Measurements from ENCODE around the gene IPCEF1.
"Not testable (repeated sequence)": the region's sequence is repeated elsewhere in the genome, so short reads cannot be mapped to it uniquely, and the experiment has no call there.

The IPCEF1 gene

GRCh38 chr6:154213782-154214181 lies 142.8 kb downstream of the IPCEF1 start:
- no peak for DNase-seq

GRCh38 chr6:154210678-154211077 lies 145.9 kb downstream of the IPCEF1 start:
- DNase-seq, result no peak

GRCh38 chr6:154209555-154209954 lies 147.0 kb downstream of the IPCEF1 start:
- DNase-seq, result no peak

- DNase-seq, result no peak
Measured at GRCh38 chr6:154206996-154207395, 149.6 kb downstream of the IPCEF1 start.

GRCh38 chr6:154206141-154206540 lies 150.5 kb downstream of the IPCEF1 start:
- DNase-seq, result no peak

GRCh38 chr6:154202958-154203357 lies 153.6 kb downstream of the IPCEF1 start:
- no peak for DNase-seq

- no peak for DNase-seq
Measured at GRCh38 chr6:154202339-154202738, 154.3 kb downstream of the IPCEF1 start.

- not testable (repeated sequence) for DNase-seq
Measured at GRCh38 chr6:154201688-154202087, 154.9 kb downstream of the IPCEF1 start.

- DNase-seq, result peak; percentile 6
Measured at GRCh38 chr6:154197196-154197860, 159.3 kb downstream of the IPCEF1 start.

GRCh38 chr6:154196333-154196885 lies 160.2 kb downstream of the IPCEF1 start:
- no peak for DNase-seq

- DNase-seq, result no peak
Measured at GRCh38 chr6:154187714-154188113, 168.9 kb downstream of the IPCEF1 start.

GRCh38 chr6:154187203-154187602 lies 169.4 kb downstream of the IPCEF1 start:
- no peak for DNase-seq

GRCh38 chr6:154179434-154179833 lies 177.2 kb downstream of the IPCEF1 start:
- DNase-seq, result no peak

GRCh38 chr6:154172393-154172792 lies 184.2 kb downstream of the IPCEF1 start:
- not testable (repeated sequence) for DNase-seq

GRCh38 chr6:154170106-154170505 lies 186.5 kb downstream of the IPCEF1 start:
- no peak for DNase-seq

- DNase-seq, result peak; percentile 49
Measured at GRCh38 chr6:154169193-154169847, 187.3 kb downstream of the IPCEF1 start.

- DNase-seq, result no peak
Measured at GRCh38 chr6:154167126-154167525, 189.5 kb downstream of the IPCEF1 start.

- no peak for DNase-seq
Measured at GRCh38 chr6:154166140-154166539, 190.5 kb downstream of the IPCEF1 start.

GRCh38 chr6:154165478-154165877 lies 191.1 kb downstream of the IPCEF1 start:
- no peak for DNase-seq

- DNase-seq, result no peak
Measured at GRCh38 chr6:154164397-154164796, 192.2 kb downstream of the IPCEF1 start.

- peak; percentile 45 for DNase-seq
Measured at GRCh38 chr6:154161689-154162088, 194.9 kb downstream of the IPCEF1 start.

GRCh38 chr6:154159126-154159525 lies 197.5 kb downstream of the IPCEF1 start:
- DNase-seq, result no peak

- no peak for DNase-seq
Measured at GRCh38 chr6:154157706-154158105, 198.9 kb downstream of the IPCEF1 start.

- DNase-seq, result no peak
Measured at GRCh38 chr6:154157082-154157481, 199.5 kb downstream of the IPCEF1 start.
